HepG2 (cell line): ENCODE data around the gene TEAD3. TPM values are rescaled to one million over a fixed set of nuclear protein-coding genes. Genes with fewer than 3 reads are reported as not detected.
A peak's percentile ranks its signal among the peaks of the same experiment; 100 is the strongest.

ENCODE experiments used
- CSRNP2 ChIP-seq: sonication (generic); formaldehyde crosslinking; conservative IDR thresholded peaks from 2 replicates; pipeline ENCODE4 v1.8.0; 2022; ENCODE audit warnings: low read depth, missing genetic modification reagents
- GZF1 ChIP-seq: sonication (generic); formaldehyde crosslinking; IDR thresholded peaks from 2 replicates; pipeline ENCODE4 v1.5.1; 2020; ENCODE audit warnings: mild to moderate bottlenecking, missing genetic modification reagents
- HIVEP1 ChIP-seq: sonication (generic); formaldehyde crosslinking; IDR thresholded peaks from 2 replicates; pipeline ENCODE4 v1.4.0; 2020; ENCODE audit warnings: mild to moderate bottlenecking, missing genetic modification reagents
- HMGXB4 ChIP-seq, 2 experiments: sonication (generic) in 1 of 2; formaldehyde crosslinking in 1 of 2; IDR thresholded peaks; 2 replicates each; pipeline versions ENCODE4 v1.4.0 to v1.6.1; 2018 to 2020; ENCODE audit warnings: missing genetic modification reagents in 2 of 2, borderline replicate concordance in 1 of 2, low read depth in 1 of 2, mild to moderate bottlenecking in 1 of 2, missing biosample characterization in 1 of 2
- IRF2 ChIP-seq: IDR thresholded peaks from 2 replicates; pipeline ENCODE4 v1.6.1; 2018; ENCODE audit warnings: missing genetic modification reagents, missing compliant biosample characterization
- KAT7 ChIP-seq: IDR thresholded peaks from 2 replicates; pipeline ENCODE4 v1.6.1; 2018; ENCODE audit warnings: borderline replicate concordance, missing compliant biosample characterization
- KAT8 ChIP-seq: IDR thresholded peaks from 2 replicates; pipeline ENCODE4 v1.6.1; 2016; ENCODE audit warnings: missing genetic modification reagents, missing compliant biosample characterization
- KLF11 ChIP-seq: IDR thresholded peaks from 2 replicates; pipeline ENCODE4 v1.6.1; 2016; ENCODE audit warnings: missing compliant biosample characterization
- KLF13 ChIP-seq: sonication (generic); formaldehyde crosslinking; IDR thresholded peaks from 2 replicates; pipeline ENCODE4 v1.4.0; 2020; ENCODE audit warnings: mild to moderate bottlenecking, missing genetic modification reagents
- MXD1 ChIP-seq: sonication (generic); formaldehyde crosslinking; IDR thresholded peaks from 2 replicates; pipeline ENCODE4 v1.4.0; 2020; ENCODE audit warnings: mild to moderate bottlenecking, missing genetic modification reagents
- NFE2L1 ChIP-seq: sonication (generic); formaldehyde crosslinking; IDR thresholded peaks from 2 replicates; pipeline ENCODE4 v1.4.0; 2020; ENCODE audit warnings: missing genetic modification reagents, mild to moderate bottlenecking, borderline replicate concordance
- NKX3-1 ChIP-seq: sonication (generic); formaldehyde crosslinking; IDR thresholded peaks from 2 replicates; pipeline ENCODE4 v1.5.0; 2020; ENCODE audit warnings: missing genetic modification reagents
- NONO ChIP-seq, 2 experiments: fragments of 450-650 bp in 1 of 2; sonication (generic) in 1 of 2; formaldehyde crosslinking in 1 of 2; IDR thresholded peaks in 1 of 2; conservative IDR thresholded peaks in 1 of 2; 2 replicates each; pipeline versions ENCODE4 v1.6.1 to v1.8.0; 2017 to 2022; ENCODE audit warnings: mild to moderate bottlenecking in 1 of 2, missing genetic modification reagents in 1 of 2, moderate library complexity in 1 of 2
- PHB2 ChIP-seq: fragments of 450-650 bp; IDR thresholded peaks from 2 replicates; pipeline ENCODE4 v1.6.1; 2018; ENCODE audit not compliant: partially characterized antibody
- PHF8 ChIP-seq: sonication (generic); formaldehyde crosslinking; IDR thresholded peaks from 2 replicates; pipeline ENCODE4 v1.5.0; 2020; ENCODE audit warnings: missing genetic modification reagents
- RBFOX2 ChIP-seq: fragments of 200-400 bp; formaldehyde crosslinking; IDR thresholded peaks from 2 replicates; pipeline ENCODE4 v1.6.1; 2017; ENCODE audit warnings: low read depth, mild to moderate bottlenecking, low read length
- RORA ChIP-seq: sonication (generic); formaldehyde crosslinking; IDR thresholded peaks from 2 replicates; pipeline ENCODE4 v1.5.0; 2020; ENCODE audit warnings: mild to moderate bottlenecking, missing genetic modification reagents, moderate library complexity
- ZBTB1 ChIP-seq: sonication (generic); formaldehyde crosslinking; IDR thresholded peaks from 2 replicates; pipeline ENCODE4 v1.4.0; 2020; ENCODE audit warnings: missing genetic modification reagents, borderline replicate concordance
- ZNF230 ChIP-seq: sonication (generic); formaldehyde crosslinking; IDR thresholded peaks from 2 replicates; pipeline ENCODE4 v1.4.0; 2020; ENCODE audit warnings: mild to moderate bottlenecking, missing genetic modification reagents
- ZNF232 ChIP-seq: sonication (generic); formaldehyde crosslinking; IDR thresholded peaks from 2 replicates; pipeline ENCODE4 v1.4.0; 2020; ENCODE audit warnings: missing genetic modification reagents, borderline replicate concordance
- ZNF34 ChIP-seq: sonication (generic); formaldehyde crosslinking; IDR thresholded peaks from 2 replicates; pipeline ENCODE4 v1.4.0; 2020; ENCODE audit warnings: mild to moderate bottlenecking, missing genetic modification reagents, borderline replicate concordance
- ZNF530 ChIP-seq: sonication (generic); formaldehyde crosslinking; IDR thresholded peaks from 2 replicates; pipeline ENCODE4 v1.5.0; 2020; ENCODE audit warnings: low read depth, mild to moderate bottlenecking, missing genetic modification reagents
- ZNF772 ChIP-seq: sonication (generic); formaldehyde crosslinking; IDR thresholded peaks from 2 replicates; pipeline ENCODE4 v1.5.0; 2020; ENCODE audit warnings: mild to moderate bottlenecking, missing genetic modification reagents
- ZNF790 ChIP-seq: sonication (generic); formaldehyde crosslinking; IDR thresholded peaks from 2 replicates; pipeline ENCODE4 v1.8.0; 2022; ENCODE audit warnings: missing genetic modification reagents, mild to moderate bottlenecking, borderline replicate concordance
- ZNF878 ChIP-seq: sonication (generic); formaldehyde crosslinking; IDR thresholded peaks from 2 replicates; pipeline ENCODE4 v1.8.1; 2023; ENCODE audit warnings: mild to moderate bottlenecking, missing genetic modification reagents, moderate library complexity
- ZSCAN31 ChIP-seq: sonication (generic); formaldehyde crosslinking; IDR thresholded peaks from 2 replicates; pipeline ENCODE4 v1.5.0; 2020; ENCODE audit warnings: low read depth, mild to moderate bottlenecking, missing genetic modification reagents
- polyA plus RNA-seq, 8 experiments: library from polyadenylated mRNA; depleted of rRNA in 3 of 8; stranded (reverse) in 7 of 8; unstranded in 1 of 8; fragments of >200 nt; fragmentation: Illumina TruSeq in 4 of 8; extraction: Trizol in 4 of 8; gene quantifications; 2 replicates each; pipeline versions ENCODE4 v1.2.1 to v1.2.3, GENCODE V29; 2011 to 2016; ENCODE audit warnings: low read depth in 4 of 8, missing spikeins in 1 of 8, mixed read lengths in 1 of 8; ENCODE audit not compliant: insufficient read depth in 1 of 8
- total RNA-seq, 5 experiments: library from RNA; depleted of rRNA; stranded (reverse); fragments of >200 nt; fragmentation: Illumina TruSeq; extraction: Trizol; gene quantifications; 2 replicates each; pipeline ENCODE4 v1.2.3, GENCODE V29; 2016; ENCODE audit warnings: low read depth in 1 of 5

TEAD3 gene
- total and polyA plus RNA-seq, 2 of the 13 experiments (the other 11 are each of a cell fraction or from before 2014, with no cell fraction given) = 15.1 to 16.5 TPM

GRCh38 chr6:35497571-35498421, 917 bp upstream of the TEAD3 start (continued):
- TF ChIP-seq GZF1 = peak; percentile 50; the same call in 1 of the 2 replicates
- peak; percentile 45; the same call in 1 of the 2 replicates for TF ChIP-seq IRF2
- no peak for TF ChIP-seq RORA
- peak; percentile 57 for TF ChIP-seq PHF8 (CRISPR knock-in tag)
- peak; percentile 79; the same call in 1 of the 2 replicates for TF ChIP-seq ZNF530 (CRISPR knock-in tag)
- peak; percentile 80; the same call in 1 of the 2 replicates for TF ChIP-seq MXD1
- TF ChIP-seq KLF11 (CRISPR knock-in tag) = 0 out of 2 replicates have a peak, but pooled peaks have one; percentile 35
- peak; percentile 81; the same call in 1 of the 2 replicates for TF ChIP-seq ZNF34 (CRISPR knock-in tag)
- peak in 1 of 2 experiments; percentile 27; a peak in 2 of 4 replicates for TF ChIP-seq HMGXB4 (CRISPR knock-in tag; IDR thresholded peaks at IDR 0.05; ENCODE audit: borderline replicate concordance in 1 of 2, low read depth in 1 of 2)
- TF ChIP-seq ZNF790 = peak; percentile 92
- peak; percentile 86; the same call in 1 of the 2 replicates for TF ChIP-seq NFE2L1 (CRISPR knock-in tag)
- TF ChIP-seq ZNF230 (CRISPR knock-in tag) = peak; percentile 79; the same call in 1 of the 2 replicates
- TF ChIP-seq NKX3-1 = peak; percentile 95
- peak; percentile 75 for TF ChIP-seq HIVEP1 (CRISPR knock-in tag)
- TF ChIP-seq ZNF232 (CRISPR knock-in tag) = peak; percentile 92
- TF ChIP-seq KAT7 (CRISPR knock-in tag) = no peak
- TF ChIP-seq PHB2 = no peak
- peak; percentile 87; the same call in 1 of the 2 replicates for TF ChIP-seq KLF13
- TF ChIP-seq CSRNP2 (CRISPR knock-in tag) = no peak
- TF ChIP-seq ZNF878 (CRISPR knock-in tag) = peak; percentile 93; the same call in 1 of the 2 replicates
- TF ChIP-seq KAT8 = peak; percentile 66
- peak; percentile 70; the same call in 1 of the 2 replicates for TF ChIP-seq ZSCAN31 (CRISPR knock-in tag)
- no peak for TF ChIP-seq ZBTB1 (CRISPR knock-in tag)
- peak; percentile 79 for TF ChIP-seq RBFOX2
- no peak for TF ChIP-seq NONO (IDR thresholded peaks at IDR 0.05)
- TF ChIP-seq NONO (CRISPR knock-in tag; conservative IDR thresholded peaks at IDR 0.05) = no peak; the same call in 1 of the 2 replicates
- TF ChIP-seq ZNF772 = peak; percentile 53; the same call in 1 of the 2 replicates
